HG03571 (cell line): Measurements from ENCODE around the gene PAPSS2.

Source experiments
- ATAC-seq: cut with Tn5 transposase; IDR thresholded peaks from one replicate; pipeline ENCODE4 v1.9.1; 2021; ENCODE audit not compliant: unreplicated experiment

PAPSS2 gene

GRCh38 chr10:87669752-87670151, 10.1 kb downstream of the PAPSS2 start:
- ATAC-seq, result no peak

GRCh38 chr10:87670586-87670985, 10.9 kb downstream of the PAPSS2 start:
- no peak for ATAC-seq

GRCh38 chr10:87671139-87671815, 11.6 kb downstream of the PAPSS2 start:
- no peak for ATAC-seq

GRCh38 chr10:87672551-87672950, 12.9 kb downstream of the PAPSS2 start:
- no peak for ATAC-seq

- ATAC-seq, result no peak
These were observed 15.3 kb downstream of the PAPSS2 start for GRCh38 chr10:87674943-87675342.

GRCh38 chr10:87675396-87676376, 16.0 kb downstream of the PAPSS2 start:
- no peak for ATAC-seq

GRCh38 chr10:87677595-87677994, 17.9 kb downstream of the PAPSS2 start:
- ATAC-seq, result no peak

GRCh38 chr10:87678302-87678701, 18.6 kb downstream of the PAPSS2 start:
- no peak for ATAC-seq

GRCh38 chr10:87683356-87683755, 23.7 kb downstream of the PAPSS2 start:
- ATAC-seq, result no peak

GRCh38 chr10:87684001-87684638, 24.4 kb downstream of the PAPSS2 start:
- ATAC-seq, result no peak

- ATAC-seq, result no peak
These were observed 26.3 kb downstream of the PAPSS2 start for GRCh38 chr10:87685832-87686574.

- ATAC-seq, result no peak
These were observed 31.9 kb downstream of the PAPSS2 start for GRCh38 chr10:87691506-87692070.

- no peak for ATAC-seq
These were observed 33.3 kb downstream of the PAPSS2 start for GRCh38 chr10:87692956-87693484.

- ATAC-seq, result no peak
These were observed 34.5 kb downstream of the PAPSS2 start for GRCh38 chr10:87694011-87694794.

GRCh38 chr10:87695074-87695473, 35.4 kb downstream of the PAPSS2 start:
- no peak for ATAC-seq

- no peak for ATAC-seq
These were observed 37.5 kb downstream of the PAPSS2 start for GRCh38 chr10:87696922-87697745.

GRCh38 chr10:87700031-87700796, 40.5 kb downstream of the PAPSS2 start:
- ATAC-seq, result no peak
